Medulla oblongata (tissue), 1 donor: Measurements from ENCODE around the gene CDK10.

ENCODE experiments used
- DNase-seq: peaks from one replicate; pipeline ENCODE4 v3.0.0-alpha.2; 2015; ENCODE audit errors: extremely low spot score

Gene CDK10

GRCh38 chr16:89711601-89712273 is 25.2 kb downstream of the CDK10 start:
- DNase-seq, result no peak

GRCh38 chr16:89712274-89712781 is 25.8 kb downstream of the CDK10 start:
- DNase-seq, result no peak

- no peak for DNase-seq
Measured at GRCh38 chr16:89716493-89716892, 30.0 kb downstream of the CDK10 start.

GRCh38 chr16:89716916-89717687 is 30.6 kb downstream of the CDK10 start:
- DNase-seq, result no peak

- no peak for DNase-seq
Measured at GRCh38 chr16:89717688-89718505, 31.4 kb downstream of the CDK10 start.

- DNase-seq, result no peak
Measured at GRCh38 chr16:89720551-89720812, 34.0 kb downstream of the CDK10 start.

GRCh38 chr16:89720813-89721545 is 34.5 kb downstream of the CDK10 start, which contains the start of the genes VPS9D1 and ZNF276:
Gene VPS9D1, minus strand, starts transcription at chr16:89720898. Its CDS starts 37 bp downstream, at chr16:89720861.
Gene ZNF276, plus strand, starts transcription at chr16:89721537. Its CDS starts 104 bp downstream, at chr16:89721641.
- peak; percentile 84 for DNase-seq

- peak; percentile 42 for DNase-seq
Measured at GRCh38 chr16:89721546-89722391, 35.3 kb downstream of the CDK10 start.

GRCh38 chr16:89722392-89723278 is 36.1 kb downstream of the CDK10 start:
- DNase-seq, result peak; percentile 41

GRCh38 chr16:89723279-89724250 is 37.1 kb downstream of the CDK10 start:
- DNase-seq, result peak; percentile 97

- no peak for DNase-seq
Measured at GRCh38 chr16:89727406-89728120, 41.1 kb downstream of the CDK10 start.

GRCh38 chr16:89729293-89729692 is 42.8 kb downstream of the CDK10 start:
- DNase-seq, result no peak

GRCh38 chr16:89729863-89730593 is 43.5 kb downstream of the CDK10 start:
- DNase-seq, result no peak

GRCh38 chr16:89730610-89731234 is 44.2 kb downstream of the CDK10 start:
- DNase-seq, result no peak

- DNase-seq, result no peak
Measured at GRCh38 chr16:89732142-89732917, 45.8 kb downstream of the CDK10 start.

- DNase-seq, result no peak
Measured at GRCh38 chr16:89732918-89733242, 46.4 kb downstream of the CDK10 start.
